ENCODE results near the gene GRPEL1.

GRPEL1 gene

DNA sequence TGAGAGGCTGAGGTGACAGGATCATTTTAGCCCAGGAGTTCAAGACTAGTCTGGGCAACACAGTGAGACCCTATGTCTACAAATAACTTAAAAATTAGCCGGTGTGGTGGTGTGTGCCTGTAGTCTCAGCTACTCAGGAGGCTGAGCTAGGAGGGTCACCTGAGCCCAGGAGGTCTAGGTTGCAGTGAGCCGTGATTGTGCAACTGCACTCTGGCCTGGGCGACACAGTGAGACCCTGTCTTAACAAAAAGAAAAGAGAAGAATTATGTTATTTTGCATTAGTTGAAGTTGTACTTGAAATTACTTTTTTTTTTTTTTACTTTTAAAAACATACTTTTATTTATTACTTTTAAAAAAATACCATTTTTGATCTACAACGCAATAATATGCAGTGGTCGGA lies 46.5 kb downstream of the GRPEL1 start:
- DNase-seq, result no peak

- DNase-seq, result no peak
These were observed 47.0 kb downstream of the GRPEL1 start for GRCh38 chr4:7020856-7021255.

DNA sequence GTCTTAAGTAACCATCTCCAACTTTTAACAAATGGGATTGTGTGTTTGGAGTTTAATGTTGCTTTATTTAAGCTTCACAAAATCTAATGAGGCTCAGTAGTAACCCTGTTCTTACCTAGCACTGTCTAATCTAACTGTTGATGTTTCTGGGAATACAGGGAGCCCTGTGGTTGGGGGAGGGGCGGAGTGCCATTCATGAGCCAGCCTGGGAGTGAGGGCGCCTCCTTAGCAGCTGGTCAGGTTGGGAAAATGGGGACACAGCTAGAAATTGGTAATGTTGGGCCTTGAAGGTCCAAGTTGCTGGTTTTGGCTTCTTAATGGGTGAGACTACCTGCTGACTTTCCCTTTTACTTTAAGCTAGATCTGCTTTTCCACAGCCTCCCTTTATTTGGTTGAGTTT lies 47.6 kb downstream of the GRPEL1 start:
- no peak for DNase-seq

GRCh38 chr4:7019367-7019766 lies 48.5 kb downstream of the GRPEL1 start:
- no peak for DNase-seq

- no peak for DNase-seq
These were observed 49.6 kb downstream of the GRPEL1 start for GRCh38 chr4:7018281-7018680.

- no peak for DNase-seq
These were observed 50.3 kb downstream of the GRPEL1 start for GRCh38 chr4:7017446-7018048.

- DNase-seq, result no peak
These were observed 51.4 kb downstream of the GRPEL1 start for GRCh38 chr4:7016512-7016911.

- no peak for DNase-seq
These were observed 51.8 kb downstream of the GRPEL1 start for GRCh38 chr4:7016086-7016485.

GRCh38 chr4:7015383-7016035 lies 52.4 kb downstream of the GRPEL1 start:
- no peak for DNase-seq

GRCh38 chr4:7014815-7015214 lies 53.0 kb downstream of the GRPEL1 start:
- no peak for DNase-seq

DNA sequence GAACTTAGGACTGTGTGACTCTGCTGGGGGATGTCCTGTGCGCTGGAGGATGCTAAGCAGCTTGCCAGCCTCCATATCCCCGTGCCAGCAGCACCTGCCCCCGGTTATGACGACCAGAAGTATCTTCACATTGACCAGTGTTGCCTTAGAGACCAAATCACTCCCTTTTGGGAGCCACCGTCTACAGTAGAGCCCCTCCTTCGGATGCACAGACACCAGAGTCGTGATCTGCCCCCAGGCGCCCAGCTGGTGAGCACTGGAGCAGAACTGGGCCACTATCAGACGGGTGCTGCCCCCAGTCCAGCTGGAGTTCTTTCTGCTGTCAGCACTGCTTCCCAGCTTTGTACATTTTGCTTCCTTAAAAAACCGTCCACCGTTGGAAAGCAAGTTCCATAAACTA lies 54.7 kb downstream of the GRPEL1 start:
- DNase-seq, result no peak

- no peak for DNase-seq
These were observed 58.3 kb downstream of the GRPEL1 start for GRCh38 chr4:7009564-7009963.
